HepG2 (cell line): ENCODE measurements around the gene TGM1. TPM values are rescaled to one million over a fixed set of nuclear protein-coding genes. Genes with fewer than 3 reads are reported as not detected.

Source experiments
- AKAP8 ChIP-seq: sonication (generic); formaldehyde crosslinking; IDR thresholded peaks from 2 replicates; pipeline ENCODE4 v1.5.1; 2020; ENCODE audit warnings: mild to moderate bottlenecking, missing genetic modification reagents
- HMG20A ChIP-seq: IDR thresholded peaks from 2 replicates; pipeline ENCODE4 v1.6.1; 2016; ENCODE audit warnings: borderline replicate concordance
- KAT7 ChIP-seq: IDR thresholded peaks from 2 replicates; pipeline ENCODE4 v1.6.1; 2018; ENCODE audit warnings: borderline replicate concordance, missing compliant biosample characterization
- KDM2A ChIP-seq: sonication (generic); formaldehyde crosslinking; IDR thresholded peaks from 2 replicates; pipeline ENCODE4 v1.4.0; 2020; ENCODE audit warnings: low read depth, missing genetic modification reagents, borderline replicate concordance
- KDM3A ChIP-seq: IDR thresholded peaks from 2 replicates; pipeline ENCODE4 v1.6.1; 2018; ENCODE audit warnings: low read depth, missing compliant biosample characterization
- NCOA5 ChIP-seq: sonication (generic); formaldehyde crosslinking; IDR thresholded peaks from 2 replicates; pipeline ENCODE4 v1.4.0; 2020; ENCODE audit warnings: missing genetic modification reagents
- ONECUT2 ChIP-seq: sonication (generic); formaldehyde crosslinking; IDR thresholded peaks from 2 replicates; pipeline ENCODE4 v1.4.0; 2020; ENCODE audit warnings: missing genetic modification reagents
- SNAI1 ChIP-seq: sonication (generic); formaldehyde crosslinking; IDR thresholded peaks from 2 replicates; pipeline ENCODE4 v1.5.0; 2020; ENCODE audit warnings: mild to moderate bottlenecking, missing genetic modification reagents, borderline replicate concordance
- ZFAT ChIP-seq: sonication (generic); formaldehyde crosslinking; conservative IDR thresholded peaks from 2 replicates; pipeline ENCODE4 v1.8.1; 2023; ENCODE audit warnings: missing genetic modification reagents, inconsistent platforms
- ZFP90 ChIP-seq: sonication (generic); formaldehyde crosslinking; IDR thresholded peaks from 2 replicates; pipeline ENCODE4 v1.8.0; 2022; ENCODE audit warnings: missing genetic modification reagents, mild to moderate bottlenecking, inconsistent platforms, borderline replicate concordance
- ZMYM3 ChIP-seq: sonication (generic); formaldehyde crosslinking; IDR thresholded peaks from 2 replicates; pipeline ENCODE4 v1.5.1; 2020; ENCODE audit warnings: mild to moderate bottlenecking, missing genetic modification reagents
- ZNF296 ChIP-seq: sonication (generic); formaldehyde crosslinking; conservative IDR thresholded peaks from 2 replicates; pipeline ENCODE4 v1.5.0; 2020; ENCODE audit warnings: mild to moderate bottlenecking, missing genetic modification reagents
- ZNF335 ChIP-seq: sonication (generic); formaldehyde crosslinking; IDR thresholded peaks from 2 replicates; pipeline ENCODE4 v1.4.0; 2020; ENCODE audit warnings: missing genetic modification reagents
- ZNF451 ChIP-seq: sonication (generic); formaldehyde crosslinking; IDR thresholded peaks from 2 replicates; pipeline ENCODE4 v1.5.0; 2020; ENCODE audit warnings: mild to moderate bottlenecking, missing genetic modification reagents
- ZNF777 ChIP-seq: sonication (generic); formaldehyde crosslinking; IDR thresholded peaks from 2 replicates; pipeline ENCODE4 v1.4.0; 2020; ENCODE audit warnings: missing genetic modification reagents
- ZNF816 ChIP-seq: sonication (generic); formaldehyde crosslinking; IDR thresholded peaks from 2 replicates; pipeline ENCODE4 v1.8.0; 2022; ENCODE audit warnings: missing genetic modification reagents, mild to moderate bottlenecking, borderline replicate concordance
- polyA plus RNA-seq, 8 experiments: library from polyadenylated mRNA; depleted of rRNA in 3 of 8; stranded (reverse) in 7 of 8; unstranded in 1 of 8; fragments of >200 nt; fragmentation: Illumina TruSeq in 4 of 8; extraction: Trizol in 4 of 8; gene quantifications; 2 replicates each; pipeline versions ENCODE4 v1.2.1 to v1.2.3, GENCODE V29; 2011 to 2016; ENCODE audit warnings: low read depth in 4 of 8, missing spikeins in 1 of 8, mixed read lengths in 1 of 8; ENCODE audit not compliant: insufficient read depth in 1 of 8
- total RNA-seq, 5 experiments: library from RNA; depleted of rRNA; stranded (reverse); fragments of >200 nt; fragmentation: Illumina TruSeq; extraction: Trizol; gene quantifications; 2 replicates each; pipeline ENCODE4 v1.2.3, GENCODE V29; 2016; ENCODE audit warnings: low read depth in 1 of 5
- TF ChIP-seq, protein P1 (sequence below), 2 experiments: sonication (generic) in 1 of 2; formaldehyde crosslinking in 1 of 2; IDR thresholded peaks; 2 replicates each; pipeline versions ENCODE4 v1.5.1 to v1.6.1; 2011 to 2020; ENCODE audit warnings: borderline replicate concordance in 1 of 2, low read depth in 1 of 2, low read length in 1 of 2, mild to moderate bottlenecking in 1 of 2, missing genetic modification reagents in 1 of 2, moderate library complexity in 1 of 2
- TF ChIP-seq, protein P2 (sequence below): sonication (generic); formaldehyde crosslinking; IDR thresholded peaks from 2 replicates; pipeline ENCODE4 v1.5.0; 2020; ENCODE audit warnings: missing genetic modification reagents, mild to moderate bottlenecking, borderline replicate concordance
- TF ChIP-seq, protein P3 (sequence below): sonication (generic); formaldehyde crosslinking; IDR thresholded peaks from 2 replicates; pipeline ENCODE4 v1.8.0; 2022; ENCODE audit warnings: mild to moderate bottlenecking, missing genetic modification reagents, moderate library complexity
- TF ChIP-seq, protein P4 (sequence below): sonication (generic); formaldehyde crosslinking; IDR thresholded peaks from 2 replicates; pipeline ENCODE4 v1.4.0; 2020; ENCODE audit warnings: low read depth, mild to moderate bottlenecking, missing genetic modification reagents
- TF ChIP-seq, protein P5 (sequence below), 2 experiments: fragments of 450-650 bp in 1 of 2; sonication (generic) in 1 of 2; formaldehyde crosslinking; IDR thresholded peaks; 2 replicates each; pipeline versions ENCODE4 v1.5.0 to v1.8.0; 2020 to 2022; ENCODE audit warnings: mild to moderate bottlenecking in 1 of 2, missing genetic modification reagents in 1 of 2
- TF ChIP-seq, protein P6 (sequence below): IDR thresholded peaks from 2 replicates; pipeline ENCODE4 v1.6.1; 2012; ENCODE audit warnings: inconsistent platforms

Gene TGM1
- total and polyA plus RNA-seq, 2 of the 13 experiments (the other 11 are each of a cell fraction or from before 2014, with no cell fraction given), result 3.2 to 10.6 TPM

DNA sequence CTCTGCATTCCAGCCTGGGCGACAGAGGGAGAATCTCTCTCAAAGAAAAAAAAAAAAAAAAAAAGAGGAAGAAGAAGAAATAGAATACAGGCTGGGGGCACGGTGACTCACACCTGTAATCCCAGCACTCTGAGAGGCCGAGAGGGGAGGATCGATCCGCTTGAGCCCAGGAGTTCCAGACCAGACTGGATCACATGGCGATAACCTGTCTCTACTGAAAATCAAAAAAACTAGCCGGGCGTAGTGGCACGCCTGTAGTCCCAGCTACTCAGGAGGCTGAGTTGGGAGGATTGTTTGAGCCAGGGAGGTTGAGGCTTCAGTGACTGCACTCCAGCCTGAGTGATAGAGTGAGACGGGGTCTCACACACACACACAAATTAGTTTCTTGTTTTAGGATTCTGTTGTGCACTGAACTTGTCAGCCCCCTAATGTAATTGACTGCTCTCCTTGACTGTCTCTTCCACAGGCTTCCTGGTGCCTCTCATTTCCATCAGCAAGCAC is 19.6 kb downstream of the TGM1 start (continued):
- TF ChIP-seq, protein P1, sequence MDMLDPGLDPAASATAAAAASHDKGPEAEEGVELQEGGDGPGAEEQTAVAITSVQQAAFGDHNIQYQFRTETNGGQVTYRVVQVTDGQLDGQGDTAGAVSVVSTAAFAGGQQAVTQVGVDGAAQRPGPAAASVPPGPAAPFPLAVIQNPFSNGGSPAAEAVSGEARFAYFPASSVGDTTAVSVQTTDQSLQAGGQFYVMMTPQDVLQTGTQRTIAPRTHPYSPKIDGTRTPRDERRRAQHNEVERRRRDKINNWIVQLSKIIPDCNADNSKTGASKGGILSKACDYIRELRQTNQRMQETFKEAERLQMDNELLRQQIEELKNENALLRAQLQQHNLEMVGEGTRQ (IDR thresholded peaks at IDR 0.05; ENCODE audit: low read depth, low read length), result peak; percentile 22; the same call in 1 of the 2 replicates
- TF ChIP-seq, protein P1 (CRISPR knock-in tag; IDR thresholded peaks at IDR 0.05; ENCODE audit: borderline replicate concordance), result 0 out of 2 replicates have a peak, but pooled peaks have one; percentile 10
- TF ChIP-seq ZNF816 (CRISPR knock-in tag), result no peak
- TF ChIP-seq AKAP8, result peak; percentile 3
- TF ChIP-seq, protein P2, sequence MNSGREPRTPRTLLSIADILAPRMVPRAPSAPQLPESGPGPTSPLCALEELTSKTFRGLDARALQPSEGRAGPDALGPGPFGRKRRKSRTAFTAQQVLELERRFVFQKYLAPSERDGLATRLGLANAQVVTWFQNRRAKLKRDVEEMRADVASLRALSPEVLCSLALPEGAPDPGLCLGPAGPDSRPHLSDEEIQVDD (CRISPR knock-in tag), result no peak; the same call in 1 of the 2 replicates
- peak; percentile 83 for TF ChIP-seq ONECUT2 (CRISPR knock-in tag)
- TF ChIP-seq ZNF296 (CRISPR knock-in tag), result no peak
- no peak for TF ChIP-seq ZFP90 (CRISPR knock-in tag)
- no peak for TF ChIP-seq ZNF777 (CRISPR knock-in tag)
- TF ChIP-seq, protein P3, sequence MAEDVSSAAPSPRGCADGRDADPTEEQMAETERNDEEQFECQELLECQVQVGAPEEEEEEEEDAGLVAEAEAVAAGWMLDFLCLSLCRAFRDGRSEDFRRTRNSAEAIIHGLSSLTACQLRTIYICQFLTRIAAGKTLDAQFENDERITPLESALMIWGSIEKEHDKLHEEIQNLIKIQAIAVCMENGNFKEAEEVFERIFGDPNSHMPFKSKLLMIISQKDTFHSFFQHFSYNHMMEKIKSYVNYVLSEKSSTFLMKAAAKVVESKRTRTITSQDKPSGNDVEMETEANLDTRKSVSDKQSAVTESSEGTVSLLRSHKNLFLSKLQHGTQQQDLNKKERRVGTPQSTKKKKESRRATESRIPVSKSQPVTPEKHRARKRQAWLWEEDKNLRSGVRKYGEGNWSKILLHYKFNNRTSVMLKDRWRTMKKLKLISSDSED (CRISPR knock-in tag), result no peak
- peak; percentile 76 for TF ChIP-seq ZMYM3 (CRISPR knock-in tag)
- TF ChIP-seq ZNF451 (CRISPR knock-in tag), result peak; percentile 28; the same call in 1 of the 2 replicates
- no peak for TF ChIP-seq ZFAT (CRISPR knock-in tag)
- TF ChIP-seq, protein P4, sequence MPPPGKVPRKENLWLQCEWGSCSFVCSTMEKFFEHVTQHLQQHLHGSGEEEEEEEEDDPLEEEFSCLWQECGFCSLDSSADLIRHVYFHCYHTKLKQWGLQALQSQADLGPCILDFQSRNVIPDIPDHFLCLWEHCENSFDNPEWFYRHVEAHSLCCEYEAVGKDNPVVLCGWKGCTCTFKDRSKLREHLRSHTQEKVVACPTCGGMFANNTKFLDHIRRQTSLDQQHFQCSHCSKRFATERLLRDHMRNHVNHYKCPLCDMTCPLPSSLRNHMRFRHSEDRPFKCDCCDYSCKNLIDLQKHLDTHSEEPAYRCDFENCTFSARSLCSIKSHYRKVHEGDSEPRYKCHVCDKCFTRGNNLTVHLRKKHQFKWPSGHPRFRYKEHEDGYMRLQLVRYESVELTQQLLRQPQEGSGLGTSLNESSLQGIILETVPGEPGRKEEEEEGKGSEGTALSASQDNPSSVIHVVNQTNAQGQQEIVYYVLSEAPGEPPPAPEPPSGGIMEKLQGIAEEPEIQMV (CRISPR knock-in tag), result no peak
- no peak; the same call in 1 of the 2 replicates for TF ChIP-seq KDM2A (CRISPR knock-in tag)
- 0 out of 2 replicates have a peak, but pooled peaks have one; percentile 69 for TF ChIP-seq NCOA5 (CRISPR knock-in tag)
- TF ChIP-seq, protein P5, sequence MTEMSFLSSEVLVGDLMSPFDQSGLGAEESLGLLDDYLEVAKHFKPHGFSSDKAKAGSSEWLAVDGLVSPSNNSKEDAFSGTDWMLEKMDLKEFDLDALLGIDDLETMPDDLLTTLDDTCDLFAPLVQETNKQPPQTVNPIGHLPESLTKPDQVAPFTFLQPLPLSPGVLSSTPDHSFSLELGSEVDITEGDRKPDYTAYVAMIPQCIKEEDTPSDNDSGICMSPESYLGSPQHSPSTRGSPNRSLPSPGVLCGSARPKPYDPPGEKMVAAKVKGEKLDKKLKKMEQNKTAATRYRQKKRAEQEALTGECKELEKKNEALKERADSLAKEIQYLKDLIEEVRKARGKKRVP (CRISPR knock-in tag; IDR thresholded peaks at IDR 0.05), result no peak
- TF ChIP-seq SNAI1 (CRISPR knock-in tag), result no peak
- TF ChIP-seq KDM3A (CRISPR knock-in tag), result no peak
- peak; percentile 29; the same call in 1 of the 2 replicates for TF ChIP-seq KAT7 (CRISPR knock-in tag)
- TF ChIP-seq, protein P6, sequence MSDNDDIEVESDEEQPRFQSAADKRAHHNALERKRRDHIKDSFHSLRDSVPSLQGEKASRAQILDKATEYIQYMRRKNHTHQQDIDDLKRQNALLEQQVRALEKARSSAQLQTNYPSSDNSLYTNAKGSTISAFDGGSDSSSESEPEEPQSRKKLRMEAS, result no peak
- no peak; the same call in 1 of the 2 replicates for TF ChIP-seq HMG20A (CRISPR knock-in tag)
- TF ChIP-seq ZNF335, result no peak
